Measurements from ENCODE around the gene NTNG2.
A peak's percentile ranks its signal among the peaks of the same experiment; 100 is the strongest.

Gene NTNG2

DNA sequence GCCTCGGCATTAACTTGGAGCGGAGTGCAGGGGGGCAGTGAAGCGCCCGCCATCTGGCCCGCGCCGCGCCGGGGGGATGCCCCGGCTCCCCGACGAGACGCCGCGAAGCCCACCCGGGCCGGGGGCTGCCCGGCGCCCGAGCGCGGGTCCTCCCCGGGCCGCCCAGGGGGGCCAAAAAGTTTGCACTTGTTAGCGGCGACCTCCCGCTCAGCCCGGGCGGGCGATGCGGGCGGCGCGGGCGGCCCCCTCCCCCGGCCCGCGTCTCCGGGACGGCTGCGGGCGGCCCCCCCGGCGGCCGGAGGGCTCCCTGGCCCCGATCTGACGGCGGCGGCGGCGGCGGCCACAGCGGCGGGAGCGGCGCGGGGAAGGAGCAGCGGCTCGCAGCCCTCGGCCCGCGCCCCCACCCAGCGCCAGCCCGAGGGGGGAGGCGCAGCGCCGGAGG, at the start of gene NTNG2:
Gene NTNG2 (plus strand): TSS at position 316 of the 442 bp plus-strand sequence. CDS start 4,774 bp downstream, outside the sequence.
- Histone ChIP-seq H3K4me2 (ENCODE audit: low read depth, low read length, poor library complexity, severe bottlenecking) (peak within 1 kb of the TSS; percentile 90), H3K9me2 (replicated peaks; ENCODE audit: low read depth, low read length) (no peaks in the 10 kb centered on the region), H3K4me3 (ENCODE audit: low read length, poor library complexity, severe bottlenecking) (peak within 1 kb of the TSS; percentile 91), H2AFZ (ENCODE audit: low read length) (peak within 1 kb of the TSS; percentile 65), H4K20me1 (ENCODE audit: insufficient read depth, low read length, poor library complexity, severe bottlenecking) (peaks cover 44% of the 10 kb centered on the region), H3K36me3 (ENCODE audit: insufficient read depth, low read length) (no peaks in the 10 kb centered on the region; the same call in 1 of the 2 replicates), H3K9me3 (ENCODE audit: insufficient read depth, low read depth, low read length) (no peaks in the 10 kb centered on the region), H3K9ac (ENCODE audit: low read depth, low read length, poor library complexity, severe bottlenecking) (peak within 1 kb of the TSS; percentile 87), H3K27me3 (ENCODE audit: insufficient read depth, low read length, poor library complexity, severe bottlenecking) (no peaks in the 10 kb centered on the region), H3K4me1 (ENCODE audit: insufficient read depth, low read length, poor library complexity, severe bottlenecking) (peaks cover 54% of the 10 kb centered on the region), H3K79me2 (ENCODE audit: insufficient read depth, low read length) (peaks cover 47% of the 10 kb centered on the region), H3F3A (ENCODE audit: low read depth) (0 out of 2 replicates have a peak, but pooled peaks cover 5% of the 10 kb centered on the region)
- TF ChIP-seq CTCF (conservative IDR thresholded peaks at IDR 0.05; ENCODE audit: low read length) (no peak), EZH2phosphoT487 (IDR thresholded peaks at IDR 0.05; ENCODE audit: borderline replicate concordance) (no peak)

DNA sequence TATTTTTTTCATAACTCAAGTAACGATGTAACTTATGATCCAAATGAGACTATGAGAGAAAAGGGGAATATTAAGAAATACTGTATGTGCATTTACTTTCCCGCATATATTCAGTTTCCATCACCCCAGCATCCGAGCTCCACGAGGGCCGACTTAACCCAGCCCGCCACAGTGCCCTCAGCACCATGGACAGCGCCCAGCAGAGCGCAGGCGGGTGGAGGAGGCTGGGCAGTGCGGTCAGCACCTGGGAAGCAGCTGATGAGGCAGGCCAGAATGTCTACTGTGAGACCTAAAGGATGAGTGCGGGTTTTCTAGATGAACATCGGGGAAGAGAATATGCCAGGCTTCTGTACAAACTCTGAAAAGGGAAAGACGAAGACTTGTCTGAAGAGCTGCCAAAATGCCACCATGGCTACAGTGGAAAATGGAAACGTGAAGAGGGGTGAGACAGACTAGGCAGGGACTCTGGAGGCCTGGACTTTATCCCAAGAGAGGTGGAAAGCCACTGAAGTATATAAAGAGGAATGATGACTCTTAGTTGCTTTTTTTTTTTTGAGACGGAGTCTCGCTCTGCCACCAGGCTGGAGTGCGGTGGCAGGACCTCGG, 47.7 kb upstream of the NTNG2 start:
- Histone ChIP-seq H3K9me3 (ENCODE audit: insufficient read depth, low read depth, low read length) (no peaks in the 10 kb centered on the region), H4K20me1 (ENCODE audit: insufficient read depth, low read length, poor library complexity, severe bottlenecking) (no peaks in the 10 kb centered on the region), H3K9me2 (replicated peaks; ENCODE audit: low read depth, low read length) (no peaks in the 10 kb centered on the region), H3K4me1 (ENCODE audit: insufficient read depth, low read length, poor library complexity, severe bottlenecking) (no peaks in the 10 kb centered on the region), H3K27me3 (ENCODE audit: insufficient read depth, low read length, poor library complexity, severe bottlenecking) (no peaks in the 10 kb centered on the region), H3K4me2 (ENCODE audit: low read depth, low read length, poor library complexity, severe bottlenecking) (no peak overlapping the region), H3F3A (ENCODE audit: low read depth) (no peaks in the 10 kb centered on the region), H3K4me3 (ENCODE audit: low read length, poor library complexity, severe bottlenecking) (no peak overlapping the region), H3K79me2 (ENCODE audit: insufficient read depth, low read length) (no peaks in the 10 kb centered on the region), H3K36me3 (ENCODE audit: insufficient read depth, low read length) (no peaks in the 10 kb centered on the region), H3K9ac (ENCODE audit: low read depth, low read length, poor library complexity, severe bottlenecking) (no peak overlapping the region), H2AFZ (ENCODE audit: low read length) (no peak overlapping the region)
- TF ChIP-seq CTCF (conservative IDR thresholded peaks at IDR 0.05; ENCODE audit: low read length), result no peak
- TF ChIP-seq EZH2phosphoT487 (IDR thresholded peaks at IDR 0.05; ENCODE audit: borderline replicate concordance), result no peak

DNA sequence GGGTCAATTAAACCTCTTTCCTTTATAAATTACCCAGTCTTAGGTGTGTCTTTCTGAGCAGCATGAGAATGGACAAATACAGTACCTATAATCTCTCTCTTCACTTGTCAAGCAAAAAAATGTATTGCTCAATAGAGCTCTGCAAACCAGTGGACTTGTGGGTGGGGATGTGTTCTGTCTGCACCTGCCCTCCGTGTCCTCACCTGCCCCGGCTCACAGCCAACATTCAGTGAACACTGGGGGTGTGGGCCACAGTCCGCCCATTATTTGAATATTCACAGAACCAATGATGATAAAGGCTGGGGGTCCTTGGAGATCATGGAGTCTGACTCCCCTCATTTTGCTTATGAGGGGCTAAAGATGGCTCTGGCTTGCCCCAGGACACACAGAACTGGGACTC, 45.3 kb upstream of the NTNG2 start:
- H3K27me3 ChIP-seq (ENCODE audit: insufficient read depth, low read length, poor library complexity, severe bottlenecking), result no peaks in the 10 kb centered on the region
- H3K9me2 ChIP-seq (replicated peaks; ENCODE audit: low read depth, low read length), result no peaks in the 10 kb centered on the region
- no peaks in the 10 kb centered on the region for H3K79me2 ChIP-seq (ENCODE audit: insufficient read depth, low read length)
- H2AFZ ChIP-seq (ENCODE audit: low read length), result no peak overlapping the region
- no peaks in the 10 kb centered on the region for H3K4me1 ChIP-seq (ENCODE audit: insufficient read depth, low read length, poor library complexity, severe bottlenecking)
- H3K4me2 ChIP-seq (ENCODE audit: low read depth, low read length, poor library complexity, severe bottlenecking), result no peak overlapping the region
- no peak overlapping the region for H3K9ac ChIP-seq (ENCODE audit: low read depth, low read length, poor library complexity, severe bottlenecking)
- no peaks in the 10 kb centered on the region for H3F3A ChIP-seq (ENCODE audit: low read depth)
- TF ChIP-seq CTCF (conservative IDR thresholded peaks at IDR 0.05; ENCODE audit: low read length), result no peak
- TF ChIP-seq EZH2phosphoT487 (IDR thresholded peaks at IDR 0.05; ENCODE audit: borderline replicate concordance), result no peak
- no peaks in the 10 kb centered on the region for H4K20me1 ChIP-seq (ENCODE audit: insufficient read depth, low read length, poor library complexity, severe bottlenecking)
- H3K4me3 ChIP-seq (ENCODE audit: low read length, poor library complexity, severe bottlenecking), result no peak overlapping the region
- H3K9me3 ChIP-seq (ENCODE audit: insufficient read depth, low read depth, low read length), result no peaks in the 10 kb centered on the region
- H3K36me3 ChIP-seq (ENCODE audit: insufficient read depth, low read length), result no peaks in the 10 kb centered on the region

Data from Loucy (cell line).